ENCODE data around the gene FYN. TPM values are rescaled to one million over a fixed set of nuclear protein-coding genes. Genes with fewer than 3 reads are reported as not detected.

Gene FYN
- total and polyA plus RNA-seq, 2 of the 8 experiments (the other 6 are each of a cell fraction or from before 2014, with no cell fraction given): 46.8 to 97.2 TPM

GRCh38 chr6:111857674-111858337 lies 15.4 kb downstream of the FYN start (continued):
- TF ChIP-seq NANOG (IDR thresholded peaks at IDR 0.05; ENCODE audit: insufficient read depth, low read depth, low read length, poor library complexity, severe bottlenecking) (no peak), JUN (IDR thresholded peaks at IDR 0.05; ENCODE audit: low read depth, low read length) (no peak), PHF8 (conservative IDR thresholded peaks at IDR 0.05; ENCODE audit: low read depth, low read length) (no peak), RNF2 (IDR thresholded peaks at IDR 0.05; ENCODE audit: borderline replicate concordance, low read depth, low read length, missing control alignments, poor library complexity, severe bottlenecking) (no peak)
